ENCODE results near the gene MMP15. TPM values are rescaled to one million over a fixed set of nuclear protein-coding genes. Genes with fewer than 3 reads are reported as not detected.

MMP15 gene
- total and polyA plus RNA-seq, 2 of the 13 experiments (the other 11 are each of a cell fraction or from before 2014, with no cell fraction given), result 35.2 to 44.9 TPM

GRCh38 chr16:58025351-58026138 is at the start of gene MMP15 (continued):
- TF ChIP-seq ZBTB25 (CRISPR knock-in tag; IDR thresholded peaks at IDR 0.05) (no peak), ZEB1 (IDR thresholded peaks at IDR 0.05; ENCODE audit: insufficient replicate concordance, low read depth) (peak; percentile 87), THRA (CRISPR knock-in tag; IDR thresholded peaks at IDR 0.05; ENCODE audit: borderline replicate concordance) (peak; percentile 10; the same call in 1 of the 2 replicates), ZNF484 (CRISPR knock-in tag; IDR thresholded peaks at IDR 0.05; ENCODE audit: borderline replicate concordance, low read depth) (no peak), SRY (CRISPR knock-in tag; IDR thresholded peaks at IDR 0.05) (peak; percentile 49), HNRNPK (IDR thresholded peaks at IDR 0.05; ENCODE audit: low read depth, low read length, poor library complexity, severe bottlenecking) (peak; percentile 62), IRF2 (CRISPR knock-in tag; IDR thresholded peaks at IDR 0.05) (0 out of 2 replicates have a peak, but pooled peaks have one; percentile 76), TMF1 (CRISPR knock-in tag; IDR thresholded peaks at IDR 0.05; ENCODE audit: low read depth) (peak; percentile 31; the same call in 1 of the 2 replicates), CHCHD3 (CRISPR knock-in tag; IDR thresholded peaks at IDR 0.05) (no peak), REL (CRISPR knock-in tag; conservative IDR thresholded peaks at IDR 0.05) (peak; percentile 24; the same call in 1 of the 2 replicates), ZNF567 (CRISPR knock-in tag; IDR thresholded peaks at IDR 0.05; ENCODE audit: borderline replicate concordance) (0 out of 2 replicates have a peak, but pooled peaks have one; percentile 62), ZNF503 (CRISPR knock-in tag; IDR thresholded peaks at IDR 0.05) (peak; percentile 29; the same call in 1 of the 2 replicates), KMT2A (CRISPR knock-in tag; IDR thresholded peaks at IDR 0.05) (peak; percentile 18; the same call in 1 of the 2 replicates), DRAP1 (CRISPR knock-in tag; IDR thresholded peaks at IDR 0.05) (peak; percentile 91; the same call in 1 of the 2 replicates), ZMAT3 (CRISPR knock-in tag; conservative IDR thresholded peaks at IDR 0.05) (peak; percentile 86), JUND (CRISPR knock-in tag; IDR thresholded peaks at IDR 0.05) (no peak; the same call in 1 of the 2 replicates), CBX2 (IDR thresholded peaks at IDR 0.05; ENCODE audit: low read depth, low read length) (no peak), CBX2 (CRISPR knock-in tag; IDR thresholded peaks at IDR 0.05; ENCODE audit: low read depth) (peak; percentile 86; the same call in 1 of the 2 replicates), KLF16 (CRISPR knock-in tag; IDR thresholded peaks at IDR 0.05) (peak in 1 of 2 experiments; percentile 80; a peak in 2 of 4 replicates), THAP11 (CRISPR knock-in tag; IDR thresholded peaks at IDR 0.05) (peak; percentile 67; the same call in 1 of the 2 replicates), RARA (CRISPR knock-in tag; IDR thresholded peaks at IDR 0.05) (peak; percentile 86), CEBPG (CRISPR knock-in tag; IDR thresholded peaks at IDR 0.05) (no peak), MTA1 (CRISPR knock-in tag; IDR thresholded peaks at IDR 0.05; ENCODE audit: borderline replicate concordance) (no peak), ZNF773 (CRISPR knock-in tag; IDR thresholded peaks at IDR 0.05; ENCODE audit: borderline replicate concordance) (no peak; the same call in 1 of the 2 replicates), KAT8 (CRISPR knock-in tag; IDR thresholded peaks at IDR 0.05) (no peak; the same call in 1 of the 2 replicates)

Data from HepG2 (cell line).